PFSK-1 (cell line): Measurements from ENCODE around the gene NFATC2IP.

Experiments used
- FOXP2 ChIP-seq: optimal IDR thresholded peaks from 2 replicates; pipeline ENCODE3; 2011; ENCODE audit warnings: borderline replicate concordance, control low read depth, inconsistent platforms; ENCODE audit not compliant: insufficient read depth; ENCODE audit errors: extremely low read length, extremely low read depth
- POLR2AphosphoS5 ChIP-seq: IDR thresholded peaks from 2 replicates; pipeline ENCODE4 v1.6.1; 2012; ENCODE audit warnings: low read depth, mild to moderate bottlenecking, control low read depth, low read length, moderate library complexity
- SIN3A ChIP-seq: IDR thresholded peaks from 2 replicates; pipeline ENCODE4 v1.6.1; 2012; ENCODE audit warnings: mild to moderate bottlenecking, low read length, moderate library complexity, borderline replicate concordance; ENCODE audit not compliant: insufficient read depth
- TAF1 ChIP-seq: IDR thresholded peaks from 2 replicates; pipeline ENCODE4 v1.6.1; 2012; ENCODE audit warnings: low read length, control low read depth, borderline replicate concordance; ENCODE audit not compliant: insufficient read depth
- TF ChIP-seq, protein P1 (sequence below), 2 experiments: IDR thresholded peaks; 2 replicates each; pipeline versions ENCODE4 v1.6.1 to v1.8.0; 2011 to 2012; ENCODE audit warnings: low read depth in 2 of 2, low read length in 2 of 2, control low read depth in 1 of 2, inconsistent platforms in 1 of 2, mild to moderate bottlenecking in 1 of 2, moderate library complexity in 1 of 2; ENCODE audit not compliant: insufficient read depth in 1 of 2

DNA sequence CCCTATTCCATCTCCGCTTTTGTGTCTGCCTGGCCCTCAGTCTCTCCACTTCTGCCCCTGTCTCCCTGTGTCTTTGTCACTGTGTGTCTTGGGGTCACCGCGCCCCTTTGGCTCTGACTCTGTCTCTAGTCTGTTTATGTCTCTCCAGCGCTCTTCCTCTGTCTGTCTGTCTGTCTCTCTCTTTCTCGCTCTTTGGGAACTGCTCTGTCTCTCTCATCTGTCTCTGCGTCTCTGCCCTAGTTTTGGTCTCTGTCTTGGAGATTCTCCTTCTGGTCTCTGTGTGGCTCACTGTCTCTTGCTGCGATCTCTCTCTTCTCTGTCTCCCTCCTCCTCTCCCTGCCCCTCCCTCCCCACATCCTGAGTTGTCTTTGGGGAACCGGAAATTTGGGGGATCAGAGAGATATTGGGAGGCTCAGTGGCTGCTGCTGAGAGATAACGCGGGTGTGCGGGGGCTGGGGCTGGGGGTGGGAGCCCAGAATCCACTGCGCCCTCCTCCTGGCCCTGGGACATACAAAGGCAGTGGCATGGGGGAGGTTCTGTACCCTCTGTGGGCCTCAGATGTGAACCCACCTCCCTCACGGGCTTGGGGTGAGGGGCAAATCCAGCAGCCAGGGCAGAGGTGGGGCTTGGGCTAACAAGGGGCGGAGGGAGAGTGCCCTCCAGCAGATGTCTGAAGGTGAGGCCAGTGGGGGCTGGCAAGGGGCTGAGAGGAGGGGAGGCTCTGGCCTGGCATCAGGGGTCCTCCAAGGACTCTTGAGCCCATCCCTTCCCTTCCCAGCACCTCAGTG is 58.5 kb downstream of the NFATC2IP start:
- TF ChIP-seq POLR2AphosphoS5: no peak
- TF ChIP-seq TAF1: no peak
- TF ChIP-seq, protein P1, sequence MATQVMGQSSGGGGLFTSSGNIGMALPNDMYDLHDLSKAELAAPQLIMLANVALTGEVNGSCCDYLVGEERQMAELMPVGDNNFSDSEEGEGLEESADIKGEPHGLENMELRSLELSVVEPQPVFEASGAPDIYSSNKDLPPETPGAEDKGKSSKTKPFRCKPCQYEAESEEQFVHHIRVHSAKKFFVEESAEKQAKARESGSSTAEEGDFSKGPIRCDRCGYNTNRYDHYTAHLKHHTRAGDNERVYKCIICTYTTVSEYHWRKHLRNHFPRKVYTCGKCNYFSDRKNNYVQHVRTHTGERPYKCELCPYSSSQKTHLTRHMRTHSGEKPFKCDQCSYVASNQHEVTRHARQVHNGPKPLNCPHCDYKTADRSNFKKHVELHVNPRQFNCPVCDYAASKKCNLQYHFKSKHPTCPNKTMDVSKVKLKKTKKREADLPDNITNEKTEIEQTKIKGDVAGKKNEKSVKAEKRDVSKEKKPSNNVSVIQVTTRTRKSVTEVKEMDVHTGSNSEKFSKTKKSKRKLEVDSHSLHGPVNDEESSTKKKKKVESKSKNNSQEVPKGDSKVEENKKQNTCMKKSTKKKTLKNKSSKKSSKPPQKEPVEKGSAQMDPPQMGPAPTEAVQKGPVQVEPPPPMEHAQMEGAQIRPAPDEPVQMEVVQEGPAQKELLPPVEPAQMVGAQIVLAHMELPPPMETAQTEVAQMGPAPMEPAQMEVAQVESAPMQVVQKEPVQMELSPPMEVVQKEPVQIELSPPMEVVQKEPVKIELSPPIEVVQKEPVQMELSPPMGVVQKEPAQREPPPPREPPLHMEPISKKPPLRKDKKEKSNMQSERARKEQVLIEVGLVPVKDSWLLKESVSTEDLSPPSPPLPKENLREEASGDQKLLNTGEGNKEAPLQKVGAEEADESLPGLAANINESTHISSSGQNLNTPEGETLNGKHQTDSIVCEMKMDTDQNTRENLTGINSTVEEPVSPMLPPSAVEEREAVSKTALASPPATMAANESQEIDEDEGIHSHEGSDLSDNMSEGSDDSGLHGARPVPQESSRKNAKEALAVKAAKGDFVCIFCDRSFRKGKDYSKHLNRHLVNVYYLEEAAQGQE (IDR thresholded peaks at IDR 0.05; ENCODE audit: insufficient read depth in 1 of 2, low read depth in 2 of 2, low read length in 2 of 2): no peak
- no peak for TF ChIP-seq SIN3A
- TF ChIP-seq FOXP2: no peak
